ENCODE results near the gene SLC25A12. TPM values are rescaled to one million over a fixed set of nuclear protein-coding genes. Genes with fewer than 3 reads are reported as not detected.

Gene SLC25A12
- total RNA-seq, 1 donor from 2014 or later = 10.8 TPM

- ATAC-seq = no peak
Observed at GRCh38 chr2:171794918-171795317, 99.1 kb downstream of the SLC25A12 start.

GRCh38 chr2:171793691-171794678, 100.1 kb downstream of the SLC25A12 start:
- H3K27ac ChIP-seq = no peak overlapping the region
- no peak for ATAC-seq
- H3K4me3 ChIP-seq = no peak overlapping the region
- peaks cover 32% of the 10 kb centered on the region for H3K36me3 ChIP-seq
- no peaks in the 10 kb centered on the region for H3K9me3 ChIP-seq
- H3K27me3 ChIP-seq (ENCODE audit: low read depth) = no peaks in the 10 kb centered on the region
- no peak for DNase-seq
- H3K4me1 ChIP-seq = no peaks in the 10 kb centered on the region
- intact Hi-C loops (cut with DNase I) = no loop called here
- TF ChIP-seq CTCF (IDR thresholded peaks at IDR 0.05) = no peak

More at GRCh38 chr2:171794918-171795317, 99.1 kb downstream of the SLC25A12 start:
- intact Hi-C loops (cut with DNase I) = no loop called here
- peaks cover 32% of the 10 kb centered on the region for H3K36me3 ChIP-seq
- no peak for TF ChIP-seq CTCF (IDR thresholded peaks at IDR 0.05)
- DNase-seq = no peak
- H3K4me3 ChIP-seq = no peak overlapping the region
- no peaks in the 10 kb centered on the region for H3K9me3 ChIP-seq
- no peaks in the 10 kb centered on the region for H3K4me1 ChIP-seq
- H3K27ac ChIP-seq = no peak overlapping the region
- no peaks in the 10 kb centered on the region for H3K27me3 ChIP-seq (ENCODE audit: low read depth)

- no peak for TF ChIP-seq CTCF (IDR thresholded peaks at IDR 0.05)
- Histone ChIP-seq H3K27me3 (ENCODE audit: low read depth) (no peaks in the 10 kb centered on the region), H3K36me3 (peaks cover 40% of the 10 kb centered on the region), H3K4me3 (no peak overlapping the region), H3K27ac (no peak overlapping the region), H3K4me1 (no peaks in the 10 kb centered on the region), H3K9me3 (no peaks in the 10 kb centered on the region)
- intact Hi-C loops (cut with DNase I) = no loop called here
- no peak for ATAC-seq
- DNase-seq = no peak
Observed at GRCh38 chr2:171792886-171793580, 101.0 kb downstream of the SLC25A12 start.

GRCh38 chr2:171792157-171792556, 101.9 kb downstream of the SLC25A12 start:
- no peak overlapping the region for H3K4me3 ChIP-seq
- no peaks in the 10 kb centered on the region for H3K4me1 ChIP-seq
- H3K9me3 ChIP-seq = no peaks in the 10 kb centered on the region
- no peak for ATAC-seq
- no peak for DNase-seq
- intact Hi-C loops (cut with DNase I) = no loop called here
- H3K27ac ChIP-seq = no peak overlapping the region
- H3K36me3 ChIP-seq = peaks cover 48% of the 10 kb centered on the region
- TF ChIP-seq CTCF (IDR thresholded peaks at IDR 0.05) = no peak
- H3K27me3 ChIP-seq (ENCODE audit: low read depth) = no peaks in the 10 kb centered on the region

- TF ChIP-seq CTCF (IDR thresholded peaks at IDR 0.05) = no peak
- Histone ChIP-seq H3K27ac (no peak overlapping the region), H3K4me3 (no peak overlapping the region), H3K4me1 (no peaks in the 10 kb centered on the region), H3K27me3 (ENCODE audit: low read depth) (no peaks in the 10 kb centered on the region), H3K9me3 (no peaks in the 10 kb centered on the region), H3K36me3 (peaks cover 56% of the 10 kb centered on the region)
- intact Hi-C loops (cut with DNase I) = no loop called here
- DNase-seq = no peak
- no peak for ATAC-seq
Observed at GRCh38 chr2:171791361-171791760, 102.7 kb downstream of the SLC25A12 start.
